Measurements from ENCODE around the gene WDR44. TPM values are rescaled to one million over a fixed set of nuclear protein-coding genes. Genes with fewer than 3 reads are reported as not detected.
A peak's percentile ranks its signal among the peaks of the same experiment; 100 is the strongest.
"Not testable (repeated sequence)": the region's sequence is repeated elsewhere in the genome, so short reads cannot be mapped to it uniquely, and the experiment has no call there.

The WDR44 gene
- total RNA-seq, 1 donor from 2014 or later = 47.5 TPM

DNA sequence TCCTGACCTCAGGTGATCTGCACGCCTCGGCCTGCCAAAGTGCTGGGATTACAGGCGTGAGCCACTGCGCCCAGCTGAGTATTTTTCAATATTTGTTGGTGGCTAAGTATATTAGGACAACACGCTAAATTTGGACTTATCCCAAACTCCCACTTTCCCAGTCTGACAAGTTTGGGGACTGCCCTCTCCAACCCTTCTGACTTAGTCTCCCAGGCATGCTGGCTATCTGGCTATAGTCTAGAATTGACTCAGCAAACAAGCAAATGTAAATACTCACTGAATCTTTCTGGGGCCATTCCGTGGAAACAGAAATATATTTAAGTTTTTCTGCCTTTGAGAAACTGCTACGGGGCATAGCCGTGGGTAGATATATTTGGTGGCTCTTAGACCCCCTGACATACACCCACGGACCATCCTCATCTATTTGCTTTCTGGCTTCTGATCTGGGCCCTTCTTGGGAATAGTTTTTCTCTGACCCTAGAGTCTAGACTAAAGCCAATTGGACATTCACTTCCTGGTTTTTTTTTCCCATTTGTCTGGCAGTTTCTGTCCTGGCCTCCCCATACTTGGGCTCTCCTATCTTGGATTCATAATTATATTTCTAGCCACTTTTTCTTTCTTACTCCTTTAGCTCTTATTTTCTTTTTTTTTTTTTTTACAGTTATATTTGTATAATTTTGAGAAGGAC, 138.5 kb downstream of the WDR44 start:
- DNase-seq = no peak

DNA sequence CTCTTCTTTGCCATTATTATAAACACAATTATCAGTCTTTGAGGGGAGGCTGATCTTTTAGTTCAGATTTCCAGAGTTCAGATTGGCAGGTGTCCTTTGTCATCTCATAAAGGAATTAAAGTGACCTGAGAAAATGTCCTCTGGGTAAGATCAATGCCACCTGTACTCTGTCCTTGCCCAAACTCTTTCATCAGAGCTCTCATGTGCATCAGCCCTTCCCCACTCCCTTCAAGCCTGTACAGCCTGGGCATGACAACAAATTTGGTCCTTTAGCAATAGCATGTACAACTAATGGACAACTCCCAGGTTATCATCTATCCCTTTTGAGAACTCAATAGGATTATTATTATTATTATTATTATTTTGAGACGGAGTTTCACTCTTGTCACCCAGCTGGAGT, 140.8 kb downstream of the WDR44 start:
- not testable (repeated sequence) for DNase-seq

DNA sequence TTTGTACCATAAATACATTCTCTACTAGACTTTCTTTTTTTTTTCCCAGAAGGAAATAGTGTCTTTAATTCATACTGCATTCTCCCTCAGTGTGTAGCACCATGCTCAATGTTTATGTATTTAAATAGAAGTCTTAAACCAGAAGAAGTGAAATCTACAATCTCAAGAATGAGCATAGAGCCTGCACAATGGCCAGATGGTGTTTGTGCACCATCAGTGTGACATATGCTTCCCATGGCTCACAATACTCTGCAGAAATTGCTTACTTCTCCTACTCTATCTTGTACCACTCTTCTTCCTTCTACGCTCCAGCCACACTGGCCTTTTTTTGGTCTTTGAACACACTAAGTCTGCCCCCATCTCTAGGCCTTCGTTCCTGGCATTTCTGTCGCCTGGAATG, 147.1 kb downstream of the WDR44 start:
- DNase-seq = no peak

DNA sequence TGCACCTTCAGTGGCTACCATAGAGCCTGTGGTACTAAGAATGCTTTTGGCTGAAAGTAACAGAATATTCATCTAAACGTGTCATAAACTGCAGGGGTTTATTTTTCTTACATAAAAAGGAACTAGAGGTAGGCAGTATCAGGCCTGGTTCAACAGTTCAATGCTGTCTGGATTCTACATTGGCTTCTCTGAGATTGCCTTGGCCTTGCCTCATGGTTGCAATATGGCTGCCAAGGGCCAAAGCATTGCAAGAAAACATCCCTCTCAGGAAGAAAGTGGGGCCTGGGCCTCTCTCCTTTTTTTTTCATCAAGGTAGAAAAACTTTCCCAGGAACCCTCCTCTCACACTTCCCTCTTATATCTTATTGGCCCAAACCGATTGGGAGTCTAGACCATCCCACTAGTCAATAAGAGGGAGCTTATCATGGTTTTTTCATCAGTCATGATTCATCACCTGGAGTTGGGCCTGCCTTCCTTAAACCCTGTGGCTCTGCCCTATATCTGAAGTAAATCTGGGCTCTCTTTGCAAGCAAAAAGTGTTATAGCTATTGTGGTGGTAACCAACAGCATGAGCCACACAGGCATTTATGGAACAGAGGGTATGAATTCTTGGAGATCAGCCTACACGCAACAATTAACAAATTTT, 147.9 kb downstream of the WDR44 start:
- no peak for DNase-seq

DNA sequence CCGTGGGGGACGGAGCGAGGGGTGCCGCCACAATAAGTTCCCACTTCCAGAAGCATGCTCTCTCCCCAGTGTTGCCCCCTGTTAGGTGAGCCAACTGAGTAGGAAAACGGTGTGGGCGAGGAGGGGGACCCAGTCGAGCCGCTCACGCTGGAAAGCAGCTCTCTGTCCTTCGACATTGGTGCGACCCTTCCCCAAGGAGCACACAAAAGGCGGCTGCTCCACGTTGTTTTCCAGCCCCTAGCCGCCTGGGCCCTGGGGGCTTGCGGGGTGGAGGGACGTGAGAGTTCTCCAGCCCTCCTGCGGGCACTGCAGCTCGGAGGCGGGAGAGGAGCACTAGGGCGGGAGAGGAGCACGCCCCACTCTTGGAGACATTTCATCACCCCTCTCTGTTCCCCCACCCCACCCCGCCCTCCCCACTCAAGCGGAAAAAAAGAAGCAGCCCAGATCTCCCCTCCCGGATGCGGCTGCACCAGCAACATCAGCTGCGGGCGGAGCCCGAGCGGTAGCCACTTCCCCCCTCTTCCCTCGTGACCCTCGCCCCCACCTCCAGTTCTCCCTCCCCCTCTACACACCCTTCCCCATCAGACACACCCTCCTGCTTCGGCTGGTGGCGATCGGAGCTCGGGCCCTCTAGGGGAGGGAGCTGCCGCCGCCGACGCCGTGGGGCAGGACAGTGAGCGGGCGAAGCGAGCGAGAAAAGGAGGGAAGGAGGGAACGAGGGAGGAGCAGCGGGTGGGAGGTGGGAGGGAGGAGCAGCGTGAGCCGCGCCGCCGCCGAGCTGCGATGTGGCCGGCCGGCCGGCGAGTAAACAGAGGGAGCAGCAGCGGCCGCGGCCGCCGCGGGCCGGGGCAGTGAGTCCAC, 149.4 kb downstream of the WDR44 start, which contains the start of gene DOCK11:
Gene DOCK11, plus strand, starts transcription at position 755 of the 861 bp plus-strand sequence. CDS start 157 bp downstream, outside the sequence.
- peak; percentile 74 for DNase-seq

DNA sequence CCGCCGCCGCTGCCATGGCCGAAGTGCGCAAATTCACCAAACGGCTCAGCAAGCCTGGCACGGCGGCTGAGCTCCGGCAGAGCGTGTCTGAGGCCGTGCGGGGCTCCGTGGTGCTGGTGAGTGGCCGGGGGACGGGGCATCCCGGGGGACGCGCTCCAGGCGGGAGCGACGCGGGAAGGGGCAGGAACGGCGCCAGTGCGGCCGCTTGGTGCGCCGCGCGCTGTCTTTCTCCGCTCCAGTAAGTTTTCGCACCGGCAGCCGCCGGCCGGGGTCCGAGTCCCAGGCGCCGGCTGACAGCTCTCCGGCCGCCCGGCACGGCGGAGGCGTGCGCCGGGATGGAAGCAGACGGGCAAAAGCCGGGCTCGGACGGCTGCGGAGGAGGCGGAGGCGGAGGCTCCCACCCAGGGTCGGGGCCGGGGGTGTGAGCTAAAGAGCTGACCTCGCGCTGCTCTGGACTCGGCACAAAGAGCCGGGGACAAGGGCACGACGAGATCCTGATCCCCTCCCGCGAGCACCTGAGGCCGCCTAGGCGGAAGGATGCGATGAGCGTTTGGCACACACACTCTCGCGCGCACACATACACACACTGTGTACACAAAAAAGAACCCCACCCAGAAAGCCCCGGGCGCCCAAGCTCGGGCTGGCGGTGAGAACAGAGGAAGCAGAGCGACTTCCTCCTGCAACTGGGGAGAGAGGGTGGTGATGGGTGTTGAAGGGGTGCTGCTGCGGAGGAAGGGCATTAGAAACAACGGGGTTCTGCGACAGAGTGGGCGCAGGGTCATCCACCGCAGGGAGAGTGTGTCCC, 150.3 kb downstream of the WDR44 start:
- DNase-seq = no peak

DNA sequence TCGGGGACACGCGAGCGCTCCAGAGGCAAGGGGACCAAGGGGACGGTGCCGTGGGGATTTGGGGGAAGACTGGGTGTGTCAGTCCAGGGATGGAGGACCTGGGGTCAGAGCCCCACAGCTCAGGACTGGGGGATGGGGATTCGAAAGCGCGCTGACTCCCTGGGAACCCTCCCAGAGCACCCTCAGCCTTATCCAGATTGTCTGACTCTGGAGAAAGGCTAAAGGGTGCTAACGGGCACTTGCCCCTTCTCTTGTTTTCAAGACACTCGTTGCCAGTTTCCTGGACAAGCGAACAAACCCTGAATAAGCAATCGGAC, 150.8 kb downstream of the WDR44 start:
- DNase-seq = no peak

DNA sequence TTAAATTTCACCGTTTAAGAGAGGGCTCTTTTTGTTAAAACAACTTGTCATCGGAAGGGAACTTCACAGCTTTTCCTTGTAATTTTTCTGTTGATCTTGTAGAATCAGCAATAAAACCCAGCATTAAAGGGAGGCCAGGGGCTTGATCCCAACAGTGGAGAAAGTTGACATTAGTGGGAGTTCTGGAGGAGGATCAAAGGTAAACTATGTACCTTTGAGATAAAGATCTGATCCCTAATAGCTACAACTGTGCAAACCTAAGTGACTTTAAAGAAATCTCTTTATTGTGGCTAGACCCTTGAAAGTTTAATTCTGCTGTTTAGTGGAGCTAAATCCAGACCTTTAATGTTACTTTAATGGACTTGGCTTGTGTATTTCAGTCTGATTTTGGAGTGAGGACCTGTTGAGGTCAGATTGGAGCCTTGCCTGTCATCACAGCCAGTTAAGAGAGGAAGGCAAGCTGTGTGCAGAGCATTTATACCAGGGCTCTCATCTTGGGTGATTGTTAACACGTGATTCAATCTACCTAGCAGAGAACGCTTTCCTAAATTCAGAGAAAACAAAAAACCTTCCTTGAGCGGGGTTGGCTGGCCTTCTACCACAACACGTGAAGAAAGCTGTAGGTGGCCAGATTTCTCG, 151.4 kb downstream of the WDR44 start:
- no peak for DNase-seq

DNA sequence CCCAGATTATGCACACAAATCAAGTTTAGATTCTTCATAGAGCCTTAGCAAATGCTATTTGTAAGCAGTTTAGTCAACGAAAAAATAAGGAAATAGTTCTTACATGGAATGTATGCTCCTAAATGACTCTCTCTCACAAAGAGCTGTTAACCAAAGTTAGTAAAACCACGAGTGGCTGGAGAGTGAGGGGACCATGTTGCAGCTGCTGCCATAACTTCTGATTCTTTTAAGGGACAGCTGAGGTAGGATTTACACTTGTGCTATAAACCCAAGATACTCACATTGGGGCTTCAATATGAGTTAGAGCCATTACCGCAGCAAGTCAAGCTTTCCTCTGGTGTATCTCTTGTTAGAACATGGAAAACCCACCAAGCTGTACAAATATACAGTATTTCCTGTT, 152.4 kb downstream of the WDR44 start:
- no peak for DNase-seq

DNA sequence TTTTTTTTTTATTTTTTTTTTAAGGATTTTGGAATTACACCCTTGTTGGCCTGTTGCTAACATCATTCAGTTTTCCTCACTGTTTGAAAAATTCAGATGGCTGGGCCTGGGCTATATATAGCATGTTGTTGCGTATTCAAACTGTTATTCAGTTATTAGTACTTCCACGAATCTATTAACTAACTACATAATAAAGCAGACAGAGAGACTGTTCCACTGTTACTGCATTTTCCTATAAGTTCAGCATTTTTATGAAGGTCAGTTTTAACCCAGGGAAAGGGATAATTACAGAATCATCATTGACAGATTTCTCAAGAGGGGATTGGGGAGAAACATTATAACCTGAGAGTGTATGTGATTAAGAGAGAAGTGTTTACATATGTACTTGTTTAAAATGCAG, 152.8 kb downstream of the WDR44 start:
- DNase-seq = no peak

DNA sequence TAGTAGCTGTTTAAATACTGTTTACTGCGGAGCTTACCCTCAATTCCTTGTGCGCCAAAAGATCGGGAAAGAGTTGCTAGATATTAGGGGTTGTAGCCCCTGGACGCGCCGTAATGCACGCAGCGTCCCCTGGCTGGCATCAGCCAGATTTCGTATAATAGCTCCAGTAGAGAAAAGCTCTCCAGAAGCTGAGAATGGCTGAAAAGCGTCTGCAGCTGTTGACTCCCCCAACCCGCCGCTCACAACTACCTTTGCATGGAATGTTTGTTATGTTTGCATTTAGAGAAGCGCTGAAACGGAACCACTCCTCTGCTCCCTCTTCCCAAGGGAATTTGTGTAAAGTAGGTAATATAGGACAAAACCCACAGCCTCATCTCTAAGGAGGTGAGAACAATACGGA, 153.4 kb downstream of the WDR44 start:
- no peak for DNase-seq

Small RNAs within 50 kb of the gene (small RNA-seq; reads per million reads assigned to genes)
- gene MIR1277 (ENCODE audit: low replicate concordance) = not detected

Other genes starting within 250 kb of the WDR44 start
- 90.3 TPM for gene KLHL13, start 229.3 kb upstream of the WDR44 start, total RNA-seq
- gene DOCK11, start 149.7 kb downstream of the WDR44 start, total RNA-seq = 16.7 TPM

Measured in tongue (tissue), 3 donors.